Endometrium (tissue), 2 donors: Measurements from ENCODE around the gene INSL3.

ENCODE experiments used
- FAIRE-seq: peaks from 2 replicates; lab custom pipeline; 2012; peaks lifted over from hg19 to GRCh38; lab: Jason Lieb, UNC
- donor health status: control.
- donor health status: control.

The INSL3 gene

GRCh38 chr19:17846146-17846545 is 24.8 kb upstream of the INSL3 start:
- FAIRE-seq = no peak

- no peak for FAIRE-seq
These were observed 22.7 kb upstream of the INSL3 start for GRCh38 chr19:17843908-17844490.

GRCh38 chr19:17843292-17843827 is 22.0 kb upstream of the INSL3 start:
- no peak for FAIRE-seq

GRCh38 chr19:17842663-17843291 is 21.5 kb upstream of the INSL3 start:
- FAIRE-seq = no peak

GRCh38 chr19:17841810-17842662 is 20.7 kb upstream of the INSL3 start:
- no peak for FAIRE-seq

- no peak for FAIRE-seq
These were observed 20.1 kb upstream of the INSL3 start for GRCh38 chr19:17841371-17841809.

GRCh38 chr19:17840019-17840418 is 18.7 kb upstream of the INSL3 start:
- FAIRE-seq = no peak

- FAIRE-seq = no peak
These were observed 16.7 kb upstream of the INSL3 start for GRCh38 chr19:17837972-17838371.

GRCh38 chr19:17836530-17836929 is 15.2 kb upstream of the INSL3 start:
- FAIRE-seq = no peak

GRCh38 chr19:17835182-17836006 is 14.1 kb upstream of the INSL3 start:
- FAIRE-seq = no peak

GRCh38 chr19:17834350-17835181 is 13.2 kb upstream of the INSL3 start:
- no peak for FAIRE-seq

- FAIRE-seq = no peak
These were observed 11.3 kb upstream of the INSL3 start for GRCh38 chr19:17832443-17833208.

GRCh38 chr19:17831419-17831888 is 10.1 kb upstream of the INSL3 start:
- no peak for FAIRE-seq

GRCh38 chr19:17830567-17831418 is 9.5 kb upstream of the INSL3 start:
- FAIRE-seq = no peak

GRCh38 chr19:17829855-17830566 is 8.7 kb upstream of the INSL3 start:
- FAIRE-seq = no peak

GRCh38 chr19:17826508-17827056 is 5.3 kb upstream of the INSL3 start:
- no peak for FAIRE-seq

- FAIRE-seq = no peak
These were observed 3.0 kb upstream of the INSL3 start for GRCh38 chr19:17824339-17824738.

- no peak for FAIRE-seq
These were observed 3.5 kb downstream of the INSL3 start for GRCh38 chr19:17817668-17818363.
